OCI-LY1 (cell line): Measurements from ENCODE around the gene FOXM1.
"Not testable (repeated sequence)": the region's sequence is repeated elsewhere in the genome, so short reads cannot be mapped to it uniquely, and the experiment has no call there.

Experiments
- H2AFZ ChIP-seq: fragments of 200-600 bp; sonication (generic), shearing (Covaris generic); 2 replicates; pipeline ENCODE4 v1.6.0; 2014; ENCODE audit warnings: antibody characterized with exemption, mild to moderate bottlenecking, low read length
- H3F3A ChIP-seq: fragments of 200-600 bp; sonication (generic), shearing (Covaris generic); 2 replicates; pipeline ENCODE4 v1.6.0; 2014; ENCODE audit warnings: mild to moderate bottlenecking, antibody characterized with exemption, low read length, moderate library complexity; ENCODE audit not compliant: insufficient read depth
- H3K27ac ChIP-seq: fragments of 200-600 bp; sonication (generic); 2 replicates; pipeline ENCODE4 v1.5.1; 2014; ENCODE audit warnings: low read length, mixed run types, mild to moderate bottlenecking, low read depth; ENCODE audit not compliant: poor library complexity, severe bottlenecking
- H3K27me3 ChIP-seq: fragments of 200-600 bp; sonication (generic); 2 replicates; pipeline ENCODE4 v1.6.0; 2014; ENCODE audit warnings: antibody characterized with exemption, mild to moderate bottlenecking, low read length, moderate library complexity; ENCODE audit not compliant: insufficient read depth
- H3K36me3 ChIP-seq: fragments of 200-600 bp; sonication (generic); 2 replicates; pipeline ENCODE4 v1.6.1; 2014; ENCODE audit warnings: mild to moderate bottlenecking, antibody characterized with exemption, low read length, moderate library complexity, mixed read lengths; ENCODE audit not compliant: insufficient read depth
- H3K4me1 ChIP-seq: fragments of 200-600 bp; sonication (generic); 2 replicates; pipeline ENCODE4 v1.5.1; 2014; ENCODE audit warnings: mild to moderate bottlenecking, low read length, moderate library complexity; ENCODE audit not compliant: insufficient read depth, severe bottlenecking
- H3K4me2 ChIP-seq: fragments of 200-600 bp; sonication (generic), shearing (Covaris generic); 2 replicates; pipeline ENCODE4 v1.6.1; 2014; ENCODE audit warnings: low read length
- H3K4me3 ChIP-seq: fragments of 200-600 bp; sonication (generic); 2 replicates; pipeline ENCODE4 v1.5.1; 2014; ENCODE audit warnings: low read length, low read depth, mild to moderate bottlenecking, mixed read lengths; ENCODE audit not compliant: poor library complexity, severe bottlenecking
- H3K79me2 ChIP-seq: fragments of 200-600 bp; shearing (Covaris generic); 2 replicates; pipeline ENCODE4 v1.6.1; 2016; ENCODE audit warnings: mixed run types, low read length, mixed read lengths; ENCODE audit not compliant: insufficient read depth
- H3K9ac ChIP-seq: fragments of 200-600 bp; sonication (generic), shearing (Covaris generic); 2 replicates; pipeline ENCODE4 v1.6.1; 2014; ENCODE audit warnings: mild to moderate bottlenecking, low read length, mixed read lengths
- H3K9me2 ChIP-seq: fragments of 200-600 bp; sonication (generic), shearing (Covaris generic); 2 replicates; pipeline ENCODE4 v1.6.1; 2014; ENCODE audit warnings: low read depth, mild to moderate bottlenecking, low read length, mixed read lengths
- H3K9me3 ChIP-seq: fragments of 200-600 bp; shearing (Covaris generic); 2 replicates; pipeline ENCODE4 v1.6.1; 2014; ENCODE audit warnings: low read length, mixed read lengths
- H4K20me1 ChIP-seq: fragments of 200-600 bp; sonication (generic), shearing (Covaris generic); 2 replicates; pipeline ENCODE4 v1.6.0; 2016; ENCODE audit warnings: mild to moderate bottlenecking, low read length; ENCODE audit not compliant: insufficient read depth
- EZH2 ChIP-seq: fragments of 200-600 bp; sonication (generic), shearing (Covaris generic); IDR thresholded peaks from 2 replicates; pipeline ENCODE4 v1.8.0; 2017; ENCODE audit warnings: borderline replicate concordance, mixed run types, mild to moderate bottlenecking, antibody characterized with exemption, low read length, moderate library complexity, mixed read lengths
- TF ChIP-seq, protein P1 (sequence below): fragments of 200-600 bp; sonication (generic), shearing (Covaris generic); IDR thresholded peaks from 2 replicates; pipeline ENCODE4 v1.5.1; 2017; ENCODE audit warnings: mild to moderate bottlenecking, antibody characterized with exemption, low read length, moderate library complexity, mixed read lengths

The FOXM1 gene

DNA sequence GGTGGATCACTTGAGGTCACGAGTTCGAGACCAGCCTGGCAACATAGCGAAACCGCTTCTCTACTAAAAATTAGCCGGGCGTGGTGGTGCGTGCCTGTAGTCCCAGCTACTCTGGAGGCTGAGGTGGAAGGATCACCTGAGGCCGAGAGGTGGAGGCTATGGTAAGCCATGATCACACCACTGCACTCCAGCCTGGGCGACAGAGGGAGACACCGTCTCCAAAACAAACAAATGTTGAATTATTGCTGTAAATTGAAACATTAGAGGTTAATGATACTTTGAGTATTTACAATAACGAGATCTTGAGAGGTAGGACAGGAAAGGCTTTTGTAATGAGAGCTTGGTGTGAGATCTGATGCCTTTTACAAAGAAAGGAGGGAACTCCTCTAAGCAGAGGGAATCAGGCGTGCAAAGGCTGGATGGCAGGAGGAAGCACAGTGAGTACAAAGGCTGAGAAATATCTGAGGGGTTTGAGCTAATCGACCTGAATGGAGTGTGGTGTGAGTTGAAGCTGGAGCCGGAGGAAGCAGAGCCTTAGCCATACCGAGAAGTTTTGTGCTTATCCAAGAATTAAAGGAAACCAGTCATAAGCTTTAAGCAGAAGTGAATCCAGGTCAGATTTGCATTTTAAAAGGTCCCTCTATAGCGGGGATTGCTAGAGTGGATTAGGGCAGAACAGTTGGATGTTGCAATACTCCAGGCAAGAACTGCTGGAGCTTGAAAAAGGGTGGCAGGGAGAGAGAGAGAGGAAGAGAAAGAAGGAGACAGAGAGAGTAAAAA, 1.2 kb upstream of the FOXM1 start:
- Histone ChIP-seq H3K27me3 (no peaks in the 10 kb centered on the region), H3F3A (no peaks in the 10 kb centered on the region), H3K4me3 (peak overlapping the region; percentile 71), H3K9ac (peak overlapping the region; percentile 78), H3K4me2 (peak overlapping the region; percentile 99), H3K9me2 (no peaks in the 10 kb centered on the region), H3K4me1 (peaks cover 25% of the 10 kb centered on the region), H3K79me2 (peaks cover 44% of the 10 kb centered on the region), H2AFZ (no peak overlapping the region), H3K9me3 (no peaks in the 10 kb centered on the region), H4K20me1 (no peaks in the 10 kb centered on the region), H3K36me3 (peaks cover 28% of the 10 kb centered on the region; the same call in 1 of the 2 replicates), H3K27ac (peak overlapping the region; percentile 63)
- TF ChIP-seq, protein P1, sequence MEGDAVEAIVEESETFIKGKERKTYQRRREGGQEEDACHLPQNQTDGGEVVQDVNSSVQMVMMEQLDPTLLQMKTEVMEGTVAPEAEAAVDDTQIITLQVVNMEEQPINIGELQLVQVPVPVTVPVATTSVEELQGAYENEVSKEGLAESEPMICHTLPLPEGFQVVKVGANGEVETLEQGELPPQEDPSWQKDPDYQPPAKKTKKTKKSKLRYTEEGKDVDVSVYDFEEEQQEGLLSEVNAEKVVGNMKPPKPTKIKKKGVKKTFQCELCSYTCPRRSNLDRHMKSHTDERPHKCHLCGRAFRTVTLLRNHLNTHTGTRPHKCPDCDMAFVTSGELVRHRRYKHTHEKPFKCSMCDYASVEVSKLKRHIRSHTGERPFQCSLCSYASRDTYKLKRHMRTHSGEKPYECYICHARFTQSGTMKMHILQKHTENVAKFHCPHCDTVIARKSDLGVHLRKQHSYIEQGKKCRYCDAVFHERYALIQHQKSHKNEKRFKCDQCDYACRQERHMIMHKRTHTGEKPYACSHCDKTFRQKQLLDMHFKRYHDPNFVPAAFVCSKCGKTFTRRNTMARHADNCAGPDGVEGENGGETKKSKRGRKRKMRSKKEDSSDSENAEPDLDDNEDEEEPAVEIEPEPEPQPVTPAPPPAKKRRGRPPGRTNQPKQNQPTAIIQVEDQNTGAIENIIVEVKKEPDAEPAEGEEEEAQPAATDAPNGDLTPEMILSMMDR, result peak; percentile 27; the same call in 1 of the 2 replicates
- TF ChIP-seq EZH2, result no peak

DNA sequence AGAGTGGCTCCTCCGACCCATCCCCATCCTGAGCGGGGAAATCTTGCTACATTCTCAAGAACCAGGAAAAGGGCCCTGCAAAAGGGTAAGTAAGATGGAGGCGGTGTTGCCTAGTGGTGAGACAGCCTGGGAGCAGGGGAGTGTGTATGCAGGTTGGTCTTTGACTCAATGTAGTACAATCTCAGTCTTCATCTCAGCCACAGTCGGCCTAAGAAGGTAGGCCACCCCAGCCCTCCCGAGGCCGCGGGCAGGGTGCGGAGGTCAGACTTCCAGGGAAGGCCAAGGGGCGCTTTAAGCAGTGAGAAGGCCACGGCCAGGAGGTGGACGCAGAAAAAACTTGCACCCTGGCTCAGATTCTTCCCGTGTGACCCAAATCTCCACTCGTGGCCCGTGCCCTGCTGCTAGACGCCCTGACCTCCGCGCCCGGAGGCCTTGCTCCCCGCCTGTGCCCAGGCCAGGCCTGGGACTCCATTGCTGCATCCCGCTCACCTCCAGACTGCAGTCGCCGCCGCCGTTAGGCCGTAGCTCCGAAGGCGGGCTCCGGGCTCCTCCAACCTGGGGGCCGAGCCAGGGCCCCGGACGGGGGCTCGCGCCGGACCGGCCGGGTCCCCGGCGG, 435 bp downstream of the FOXM1 start:
- H3K79me2 ChIP-seq, result peaks cover 44% of the 10 kb centered on the region
- H3F3A ChIP-seq, result no peaks in the 10 kb centered on the region
- peaks cover 25% of the 10 kb centered on the region for H3K4me1 ChIP-seq
- H3K4me2 ChIP-seq, result peak overlapping the region; percentile 99
- H4K20me1 ChIP-seq, result no peaks in the 10 kb centered on the region
- H3K9ac ChIP-seq, result peak overlapping the region; percentile 78
- peak overlapping the region; percentile 71 for H3K4me3 ChIP-seq
- peak overlapping the region; percentile 77 for H3K27ac ChIP-seq
- H3K9me3 ChIP-seq, result no peaks in the 10 kb centered on the region
- H3K36me3 ChIP-seq, result peaks cover 43% of the 10 kb centered on the region
- TF ChIP-seq, protein P1, result no peak
- no peak for TF ChIP-seq EZH2
- H3K9me2 ChIP-seq, result no peaks in the 10 kb centered on the region
- no peaks in the 10 kb centered on the region for H3K27me3 ChIP-seq
- H2AFZ ChIP-seq, result peak overlapping the region; percentile 40; the same call in 1 of the 2 replicates

DNA sequence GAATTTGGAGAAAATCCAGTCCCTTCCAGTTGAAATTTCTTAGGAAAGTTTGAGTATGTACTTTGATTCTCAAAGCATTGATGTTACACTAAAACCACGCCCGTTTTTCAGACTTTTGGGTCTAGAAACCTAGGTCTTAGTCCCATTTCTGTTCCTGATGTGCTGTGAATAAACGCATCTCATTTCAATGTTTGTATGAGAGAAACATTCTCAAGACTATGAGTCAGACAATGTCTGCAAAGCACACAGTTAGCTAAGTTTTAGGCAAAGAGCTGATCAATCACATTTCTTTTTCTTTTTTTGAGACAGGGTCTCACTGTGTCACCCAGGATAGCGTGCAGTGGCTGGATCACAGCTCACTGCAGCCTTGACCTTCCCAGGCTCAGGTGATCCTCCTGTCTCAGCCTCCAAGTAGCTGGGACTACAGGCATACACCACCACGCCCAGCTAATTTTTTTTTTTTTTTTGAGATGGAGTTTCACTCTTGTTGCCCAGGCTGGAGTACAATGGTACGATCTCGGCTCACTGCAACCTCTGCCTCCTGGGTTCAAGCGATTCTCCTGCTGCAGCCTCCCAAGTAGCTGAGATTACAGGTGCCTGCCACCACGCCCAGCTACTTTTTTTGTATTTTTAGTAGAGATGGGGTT, 7.9 kb downstream of the FOXM1 start:
- H3K27ac ChIP-seq, H3K9ac ChIP-seq, H3K9me3 ChIP-seq, H3K27me3 ChIP-seq, H3F3A ChIP-seq, H3K4me2 ChIP-seq, H3K4me3 ChIP-seq, H4K20me1 ChIP-seq, H3K9me2 ChIP-seq, H3K4me1 ChIP-seq, H3K79me2 ChIP-seq, H2AFZ ChIP-seq: not testable (repeated sequence)
- H3K36me3 ChIP-seq, result peaks cover 92% of the 10 kb centered on the region
